K562 (cell line): ENCODE measurements around the gene RPTOR.

Experiments used
- SAP30 ChIP-seq: fragments of 200-600 bp; sonication (generic); IDR thresholded peaks from 2 replicates; pipeline ENCODE4 v1.6.1; 2012; ENCODE audit warnings: borderline replicate concordance, low read depth, mild to moderate bottlenecking, moderate library complexity, low read length, control low read depth, inconsistent platforms; ENCODE audit not compliant: insufficient read depth, poor library complexity, severe bottlenecking
- U2AF2 ChIP-seq: fragments of 200-400 bp; formaldehyde crosslinking; optimal IDR thresholded peaks from 2 replicates; pipeline ENCODE3; 2017; ENCODE audit warnings: low read depth, mild to moderate bottlenecking, low read length
- ZNF780A ChIP-seq: fragments of 250-450 bp; sonication (Bioruptor Pico); IDR thresholded peaks from 2 replicates; pipeline ENCODE4 v1.5.0; 2021; ENCODE audit warnings: mild to moderate bottlenecking
- TF ChIP-seq, protein P1 (sequence below), 3 experiments: IDR thresholded peaks in 2 of 3; conservative IDR thresholded peaks in 1 of 3; 2 replicates each; pipeline ENCODE4 v1.5.1; 2011 to 2012; ENCODE audit warnings: low read length in 3 of 3, mild to moderate bottlenecking in 3 of 3, control low read depth in 2 of 3, improper control_type of control experiment in 1 of 3, inconsistent platforms in 1 of 3, low read depth in 1 of 3, mixed read lengths in 1 of 3, moderate library complexity in 1 of 3; ENCODE audit not compliant: insufficient read depth in 2 of 3
- TF ChIP-seq, protein P2 (sequence below): sonication (generic); formaldehyde crosslinking; IDR thresholded peaks from 2 replicates; pipeline ENCODE4 v1.5.0; 2020; ENCODE audit warnings: missing genetic modification reagents

DNA sequence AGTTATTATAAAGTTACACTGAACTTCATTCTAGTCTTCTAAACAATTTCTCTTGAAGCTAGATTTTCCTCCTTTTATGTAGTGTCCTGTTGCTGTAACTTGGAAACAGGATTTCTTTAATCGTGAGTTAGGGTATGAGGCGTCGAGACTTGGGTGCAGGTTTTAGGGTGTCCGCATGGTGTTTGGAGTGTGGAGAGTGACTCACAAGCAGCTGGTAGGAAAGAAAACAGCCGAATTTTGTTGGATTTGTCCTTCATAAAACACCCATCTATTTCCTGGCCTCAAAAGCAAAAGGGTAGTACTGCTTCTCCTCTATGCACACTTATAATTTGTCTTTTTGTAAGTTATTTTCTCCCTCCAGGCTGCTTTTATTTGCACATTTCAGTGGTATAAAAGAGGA, 1.6 kb downstream of the RPTOR start:
- TF ChIP-seq, protein P1, sequence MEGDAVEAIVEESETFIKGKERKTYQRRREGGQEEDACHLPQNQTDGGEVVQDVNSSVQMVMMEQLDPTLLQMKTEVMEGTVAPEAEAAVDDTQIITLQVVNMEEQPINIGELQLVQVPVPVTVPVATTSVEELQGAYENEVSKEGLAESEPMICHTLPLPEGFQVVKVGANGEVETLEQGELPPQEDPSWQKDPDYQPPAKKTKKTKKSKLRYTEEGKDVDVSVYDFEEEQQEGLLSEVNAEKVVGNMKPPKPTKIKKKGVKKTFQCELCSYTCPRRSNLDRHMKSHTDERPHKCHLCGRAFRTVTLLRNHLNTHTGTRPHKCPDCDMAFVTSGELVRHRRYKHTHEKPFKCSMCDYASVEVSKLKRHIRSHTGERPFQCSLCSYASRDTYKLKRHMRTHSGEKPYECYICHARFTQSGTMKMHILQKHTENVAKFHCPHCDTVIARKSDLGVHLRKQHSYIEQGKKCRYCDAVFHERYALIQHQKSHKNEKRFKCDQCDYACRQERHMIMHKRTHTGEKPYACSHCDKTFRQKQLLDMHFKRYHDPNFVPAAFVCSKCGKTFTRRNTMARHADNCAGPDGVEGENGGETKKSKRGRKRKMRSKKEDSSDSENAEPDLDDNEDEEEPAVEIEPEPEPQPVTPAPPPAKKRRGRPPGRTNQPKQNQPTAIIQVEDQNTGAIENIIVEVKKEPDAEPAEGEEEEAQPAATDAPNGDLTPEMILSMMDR (IDR thresholded peaks at IDR 0.05 in 2 of 3, conservative IDR thresholded peaks at IDR 0.05 in 1 of 3; ENCODE audit: insufficient read depth in 2 of 3, low read depth in 1 of 3, low read length in 3 of 3), result no peak
- TF ChIP-seq ZNF780A (CRISPR knock-in tag) (no peak), U2AF2 (no peak), SAP30 (no peak)
- TF ChIP-seq, protein P2, sequence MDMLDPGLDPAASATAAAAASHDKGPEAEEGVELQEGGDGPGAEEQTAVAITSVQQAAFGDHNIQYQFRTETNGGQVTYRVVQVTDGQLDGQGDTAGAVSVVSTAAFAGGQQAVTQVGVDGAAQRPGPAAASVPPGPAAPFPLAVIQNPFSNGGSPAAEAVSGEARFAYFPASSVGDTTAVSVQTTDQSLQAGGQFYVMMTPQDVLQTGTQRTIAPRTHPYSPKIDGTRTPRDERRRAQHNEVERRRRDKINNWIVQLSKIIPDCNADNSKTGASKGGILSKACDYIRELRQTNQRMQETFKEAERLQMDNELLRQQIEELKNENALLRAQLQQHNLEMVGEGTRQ (CRISPR knock-in tag), result no peak
